ENCODE results near the gene TPK1.

The TPK1 gene

GRCh38 chr7:144531181-144531580 lies 304.7 kb downstream of the TPK1 start:
- CTCF ChIA-PET, result interaction anchor here (0.6 kb wide), 1 partner anchor 140 kb away, joined by 3 read pairs; no protein-coding TSS in a partner anchor

GRCh38 chr7:144529269-144529926 lies 306.5 kb downstream of the TPK1 start:
- H3K9me3 ChIP-seq (ENCODE audit: control insufficient read depth, insufficient read depth, low read depth, low read length), result no peaks in the 10 kb centered on the region

More at GRCh38 chr7:144531181-144531580, 304.7 kb downstream of the TPK1 start:
- Histone ChIP-seq H3K4me1 (ENCODE audit: control insufficient read depth, insufficient read depth, low read length) (no peaks in the 10 kb centered on the region), H3K36me3 (ENCODE audit: control insufficient read depth in 2 of 2, insufficient read depth in 1 of 2, low read length in 2 of 2) (no peaks in the 10 kb centered on the region), H3K4me3 (ENCODE audit: low read depth, low read length) (no peak overlapping the region), H3K27ac (ENCODE audit: extremely low read depth, low read depth, low read length) (no peak overlapping the region), H3K9me3 (ENCODE audit: control insufficient read depth, insufficient read depth, low read depth, low read length) (no peaks in the 10 kb centered on the region)
- POLR2A ChIA-PET, result no interaction called here
- no peak for TF ChIP-seq ZFP69B (tag by site-specific recombination; IDR thresholded peaks at IDR 0.05)
- no peak for TF ChIP-seq REST (tag by site-specific recombination; IDR thresholded peaks at IDR 0.05)
- no peak for TF ChIP-seq ZNF132 (tag by site-specific recombination; IDR thresholded peaks at IDR 0.05; ENCODE audit: borderline replicate concordance)

GRCh38 chr7:144528536-144529045 lies 307.3 kb downstream of the TPK1 start:
- H3K9me3 ChIP-seq (ENCODE audit: control insufficient read depth, insufficient read depth, low read depth, low read length), result no peaks in the 10 kb centered on the region
- H3K4me3 ChIP-seq (ENCODE audit: low read depth, low read length), result no peak overlapping the region
- CTCF ChIA-PET, result no interaction called here
- H3K4me1 ChIP-seq (ENCODE audit: control insufficient read depth, insufficient read depth, low read length), result no peaks in the 10 kb centered on the region
- no peaks in the 10 kb centered on the region for H3K36me3 ChIP-seq (ENCODE audit: control insufficient read depth in 2 of 2, insufficient read depth in 1 of 2, low read length in 2 of 2)
- H3K27ac ChIP-seq (ENCODE audit: extremely low read depth, low read depth, low read length), result no peak overlapping the region
- POLR2A ChIA-PET, result no interaction called here
- TF ChIP-seq ZNF121 (tag by site-specific recombination; IDR thresholded peaks at IDR 0.05) (no peak), ZNF626 (tag by site-specific recombination; IDR thresholded peaks at IDR 0.05) (no peak), ZNF280C (tag by site-specific recombination; IDR thresholded peaks at IDR 0.05) (no peak), ZBTB17 (tag by site-specific recombination; IDR thresholded peaks at IDR 0.05) (no peak), YY1 (tag by site-specific recombination; IDR thresholded peaks at IDR 0.05) (no peak), ZNF114 (tag by site-specific recombination; IDR thresholded peaks at IDR 0.05) (no peak), ZNF707 (tag by site-specific recombination; IDR thresholded peaks at IDR 0.05) (no peak), ZNF501 (tag by site-specific recombination; IDR thresholded peaks at IDR 0.05) (no peak), HOXD13 (CRISPR knock-in tag; IDR thresholded peaks at IDR 0.05; ENCODE audit: borderline replicate concordance) (no peak), ZNF529 (tag by site-specific recombination; IDR thresholded peaks at IDR 0.05; ENCODE audit: insufficient replicate concordance) (no peak)

More at GRCh38 chr7:144529269-144529926, 306.5 kb downstream of the TPK1 start:
- no peaks in the 10 kb centered on the region for H3K4me1 ChIP-seq (ENCODE audit: control insufficient read depth, insufficient read depth, low read length)
- TF ChIP-seq ZNF785 (tag by site-specific recombination; IDR thresholded peaks at IDR 0.05), result no peak
- no peaks in the 10 kb centered on the region for H3K36me3 ChIP-seq (ENCODE audit: control insufficient read depth in 2 of 2, insufficient read depth in 1 of 2, low read length in 2 of 2)
- ChIA-PET CTCF (interaction anchor here (0.5 kb wide), 1 partner anchor 210 kb away, joined by 4 read pairs; no protein-coding TSS in a partner anchor), POLR2A (no interaction called here)
- no peak overlapping the region for H3K4me3 ChIP-seq (ENCODE audit: low read depth, low read length)
- H3K27ac ChIP-seq (ENCODE audit: extremely low read depth, low read depth, low read length), result no peak overlapping the region

Data from HEK293 (cell line).